ENCODE measurements around the gene ASCC1.

DNA sequence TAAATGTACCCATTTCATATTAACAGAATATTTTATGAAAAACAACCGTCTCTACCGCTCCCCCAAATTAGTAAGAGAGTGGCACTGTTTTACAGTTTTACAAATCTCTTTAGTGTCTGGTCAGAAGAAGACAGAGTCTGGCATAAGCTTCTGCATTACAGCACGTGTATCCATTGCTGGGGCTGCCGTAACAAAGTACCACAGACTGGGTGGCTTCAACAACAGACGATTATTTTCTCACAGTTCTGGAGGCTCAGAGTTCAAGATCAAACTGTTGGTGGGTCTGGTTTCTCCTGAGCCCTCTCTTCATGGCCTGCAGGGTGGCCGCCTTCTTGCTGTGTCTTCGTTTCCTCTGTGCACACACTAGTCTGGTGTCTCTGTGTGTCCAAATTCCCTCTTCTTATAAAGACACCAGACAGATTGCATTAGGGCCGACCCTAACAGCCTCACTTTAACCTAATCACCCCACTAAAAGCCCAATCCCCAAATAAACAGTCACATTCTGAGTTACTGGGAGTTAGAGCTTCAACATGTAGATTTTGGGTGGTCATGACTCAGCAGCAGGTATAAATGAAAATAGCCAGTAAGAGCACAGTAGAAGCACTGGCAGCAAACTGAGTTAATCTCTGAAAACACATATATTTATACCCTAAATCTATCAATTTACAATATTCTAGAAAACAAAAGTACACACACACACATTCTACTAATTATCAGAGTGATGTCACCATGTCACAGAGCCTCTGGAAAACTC, 123.7 kb downstream of the ASCC1 start:
- TF ChIP-seq, protein P1, sequence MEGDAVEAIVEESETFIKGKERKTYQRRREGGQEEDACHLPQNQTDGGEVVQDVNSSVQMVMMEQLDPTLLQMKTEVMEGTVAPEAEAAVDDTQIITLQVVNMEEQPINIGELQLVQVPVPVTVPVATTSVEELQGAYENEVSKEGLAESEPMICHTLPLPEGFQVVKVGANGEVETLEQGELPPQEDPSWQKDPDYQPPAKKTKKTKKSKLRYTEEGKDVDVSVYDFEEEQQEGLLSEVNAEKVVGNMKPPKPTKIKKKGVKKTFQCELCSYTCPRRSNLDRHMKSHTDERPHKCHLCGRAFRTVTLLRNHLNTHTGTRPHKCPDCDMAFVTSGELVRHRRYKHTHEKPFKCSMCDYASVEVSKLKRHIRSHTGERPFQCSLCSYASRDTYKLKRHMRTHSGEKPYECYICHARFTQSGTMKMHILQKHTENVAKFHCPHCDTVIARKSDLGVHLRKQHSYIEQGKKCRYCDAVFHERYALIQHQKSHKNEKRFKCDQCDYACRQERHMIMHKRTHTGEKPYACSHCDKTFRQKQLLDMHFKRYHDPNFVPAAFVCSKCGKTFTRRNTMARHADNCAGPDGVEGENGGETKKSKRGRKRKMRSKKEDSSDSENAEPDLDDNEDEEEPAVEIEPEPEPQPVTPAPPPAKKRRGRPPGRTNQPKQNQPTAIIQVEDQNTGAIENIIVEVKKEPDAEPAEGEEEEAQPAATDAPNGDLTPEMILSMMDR (IDR thresholded peaks at IDR 0.05; ENCODE audit: low read depth, low read length, poor library complexity, severe bottlenecking) = no peak
- TF ChIP-seq EZH2phosphoT487 (IDR thresholded peaks at IDR 0.05; ENCODE audit: borderline replicate concordance, low read length) = no peak
